GM18505 (cell line): ENCODE data around the gene SPPL2C.

Experiments
- ATAC-seq: cut with Tn5 transposase; IDR thresholded peaks from one replicate; pipeline ENCODE4 v1.9.1; 2021; ENCODE audit not compliant: unreplicated experiment
- POLR2A ChIP-seq: IDR thresholded peaks from 4 replicates; pipeline ENCODE4 v1.6.1; 2011; ENCODE audit warnings: borderline replicate concordance; ENCODE audit not compliant: insufficient read depth, insufficient read length; ENCODE audit errors: extremely low read depth

Gene SPPL2C

DNA sequence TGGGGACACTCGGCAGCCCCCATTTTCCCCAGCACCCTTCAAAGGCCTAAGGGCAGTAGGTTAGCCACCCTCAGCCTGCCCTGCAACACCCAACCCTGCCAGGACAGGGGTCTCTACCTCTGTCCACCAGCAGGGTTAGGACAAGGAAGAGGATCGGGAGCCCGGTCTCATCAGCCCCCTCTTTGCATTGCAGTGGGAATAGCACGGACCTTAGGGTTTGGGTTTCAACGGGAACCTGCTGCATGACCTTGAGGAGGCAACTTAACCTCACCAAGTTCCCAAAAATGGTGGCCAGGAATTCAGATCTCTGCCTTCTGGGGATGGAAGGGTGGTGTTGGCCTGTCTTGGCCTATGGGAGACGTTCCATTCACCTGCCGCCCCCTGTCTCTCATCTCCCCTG is 20.2 kb upstream of the SPPL2C start:
- ATAC-seq, result no peak

DNA sequence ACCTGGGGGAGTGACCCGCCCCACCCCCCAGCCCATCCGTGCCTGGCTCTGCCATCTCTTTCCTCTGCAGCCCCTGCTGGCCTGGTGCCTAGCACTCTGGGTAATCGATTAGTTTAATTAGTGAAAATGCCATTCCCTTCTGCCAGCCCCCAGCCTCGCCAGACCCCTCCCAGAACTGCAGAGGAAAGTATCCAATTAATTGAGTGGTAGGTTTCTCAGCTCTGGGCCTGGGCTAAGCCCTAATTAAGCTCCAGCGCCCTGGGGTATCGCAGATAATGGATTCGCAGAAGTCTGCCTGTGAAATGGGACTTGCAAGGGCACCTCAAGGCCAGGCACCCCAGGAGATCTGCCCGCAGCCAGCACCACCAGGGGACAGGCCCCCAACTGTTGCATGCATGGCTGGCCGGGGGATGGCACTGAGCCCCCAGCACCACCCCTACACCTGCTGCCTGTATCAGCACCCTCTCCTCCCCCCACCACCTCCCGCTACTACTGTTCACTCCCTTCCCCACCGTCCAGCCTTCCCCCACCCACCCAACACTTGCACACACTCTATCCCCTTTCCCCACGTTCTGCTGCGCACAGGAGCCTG is 19.7 kb upstream of the SPPL2C start:
- no peak for ATAC-seq
- TF ChIP-seq POLR2A, result no peak

More for the DNA sequence above, 20.2 kb upstream of the SPPL2C start:
- TF ChIP-seq POLR2A, result no peak

DNA sequence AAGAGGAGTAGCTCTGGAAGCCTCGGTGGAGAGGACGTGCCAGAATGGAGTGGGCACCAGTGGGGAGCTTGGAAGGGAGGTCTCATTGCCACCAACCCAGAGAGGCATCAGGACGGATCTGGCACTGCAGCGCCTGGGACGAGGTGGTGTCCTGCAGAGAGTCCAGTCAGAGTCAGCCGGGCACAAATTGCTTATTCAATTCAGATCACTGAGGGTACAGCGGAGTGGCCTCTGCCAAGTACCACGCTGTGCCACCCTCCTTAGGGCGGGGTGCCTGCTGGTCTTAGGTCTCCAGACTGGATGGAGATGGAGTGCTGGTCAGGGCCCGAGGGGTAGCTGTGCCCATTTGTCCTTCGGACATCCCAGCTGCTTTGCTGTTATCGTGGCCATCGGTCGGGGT is 18.9 kb upstream of the SPPL2C start:
- ATAC-seq, result no peak
- TF ChIP-seq POLR2A, result no peak

DNA sequence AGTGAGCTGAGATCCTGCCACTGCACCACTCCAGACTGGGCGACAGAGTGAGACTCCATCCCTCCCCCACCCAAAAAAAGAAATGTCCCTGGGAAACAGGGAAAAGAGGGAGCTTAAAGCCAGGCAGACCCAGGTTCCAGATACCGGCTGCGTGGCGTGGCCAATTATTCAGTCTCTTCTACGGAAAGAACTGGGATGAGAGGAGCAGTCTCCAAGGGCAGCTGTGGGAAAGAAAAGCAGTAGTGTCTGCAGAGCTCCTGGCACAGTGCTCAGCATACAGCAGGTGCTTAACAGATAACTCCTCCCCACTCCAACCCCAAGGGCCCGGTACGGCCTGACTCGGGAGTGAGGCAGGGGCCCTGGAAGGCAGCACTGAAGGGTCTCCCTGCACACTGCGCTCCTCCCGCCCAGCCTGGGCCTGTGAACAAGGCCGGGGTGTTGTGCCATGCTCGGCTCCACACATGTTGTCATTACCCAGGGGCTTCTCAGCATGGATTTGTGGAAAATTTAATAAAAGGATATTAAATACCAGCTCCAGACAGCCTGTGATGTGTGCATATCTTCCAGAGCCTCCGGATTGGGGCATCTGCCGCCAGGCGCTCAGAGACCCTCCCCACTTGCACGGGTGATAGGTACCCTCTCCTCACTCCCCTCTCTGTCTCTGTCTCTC is 17.6 kb upstream of the SPPL2C start:
- no peak for TF ChIP-seq POLR2A
- ATAC-seq, result no peak

DNA sequence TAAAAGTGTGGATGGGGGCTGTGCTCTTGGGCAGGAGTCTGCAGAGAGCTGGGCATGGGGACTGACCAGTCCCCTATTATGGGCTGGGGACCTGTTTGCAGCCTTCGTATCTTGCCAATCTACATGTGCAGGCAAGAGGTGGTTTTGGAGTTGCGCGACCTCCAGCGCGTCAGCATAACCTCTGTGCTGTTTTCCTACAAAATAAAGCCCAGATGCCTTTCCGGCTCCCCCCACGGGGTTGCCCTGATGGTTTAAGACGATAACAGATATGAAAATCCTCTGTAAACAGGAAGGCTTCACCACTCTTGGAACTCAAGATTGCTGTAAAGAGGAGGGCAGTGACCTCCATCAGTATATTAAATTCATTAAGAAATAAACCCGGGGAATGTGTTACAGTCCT is 16.5 kb upstream of the SPPL2C start:
- no peak for ATAC-seq
- TF ChIP-seq POLR2A, result no peak

DNA sequence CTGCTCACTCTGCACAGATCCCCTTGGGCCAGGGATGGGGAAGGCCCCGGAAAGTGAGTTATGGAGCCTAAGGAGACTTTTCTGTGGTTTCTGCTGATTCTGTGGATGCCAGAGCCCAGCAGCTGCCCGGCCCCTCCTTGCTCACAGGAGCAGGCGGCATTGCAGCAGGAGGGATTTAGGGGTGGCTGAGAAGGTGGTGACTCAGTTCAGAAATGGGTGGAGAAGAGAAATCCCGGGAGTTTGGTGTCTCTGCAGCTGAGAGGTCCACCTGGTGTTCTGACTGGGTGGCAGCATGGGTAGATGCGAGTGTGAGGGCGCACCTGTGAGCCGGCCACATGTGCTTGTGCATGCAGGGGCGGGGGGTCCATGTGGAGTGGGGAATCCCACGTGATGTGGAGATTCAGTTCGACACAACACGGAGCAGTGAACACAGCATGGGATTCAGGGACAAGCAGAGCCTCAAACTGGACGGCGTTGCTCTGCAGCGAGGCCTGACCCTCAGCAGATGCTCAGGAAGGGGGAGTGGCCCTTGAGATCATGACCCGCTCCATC is 16.0 kb upstream of the SPPL2C start:
- no peak for TF ChIP-seq POLR2A
- no peak for ATAC-seq

DNA sequence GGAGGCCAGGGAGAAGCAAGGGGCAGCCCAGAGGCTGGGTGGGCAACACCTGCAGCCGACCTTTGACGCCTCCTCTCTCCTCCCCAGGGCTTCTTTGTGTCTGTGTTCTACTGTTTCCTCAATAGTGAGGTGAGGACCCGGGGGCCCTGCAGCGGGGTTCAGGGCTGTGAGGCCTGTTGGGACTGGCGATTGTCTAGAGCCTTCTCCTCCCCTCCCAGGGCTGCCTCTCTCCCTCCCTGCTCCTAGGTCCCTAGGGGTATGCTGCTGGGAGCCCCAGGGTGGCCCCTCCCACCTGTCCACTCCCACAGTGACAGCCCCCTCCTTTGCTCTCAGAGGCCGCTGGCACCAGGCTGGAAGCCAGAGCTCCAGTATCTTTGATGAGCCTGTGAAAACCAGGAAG is 10.8 kb upstream of the SPPL2C start:
- no peak for TF ChIP-seq POLR2A
- no peak for ATAC-seq

DNA sequence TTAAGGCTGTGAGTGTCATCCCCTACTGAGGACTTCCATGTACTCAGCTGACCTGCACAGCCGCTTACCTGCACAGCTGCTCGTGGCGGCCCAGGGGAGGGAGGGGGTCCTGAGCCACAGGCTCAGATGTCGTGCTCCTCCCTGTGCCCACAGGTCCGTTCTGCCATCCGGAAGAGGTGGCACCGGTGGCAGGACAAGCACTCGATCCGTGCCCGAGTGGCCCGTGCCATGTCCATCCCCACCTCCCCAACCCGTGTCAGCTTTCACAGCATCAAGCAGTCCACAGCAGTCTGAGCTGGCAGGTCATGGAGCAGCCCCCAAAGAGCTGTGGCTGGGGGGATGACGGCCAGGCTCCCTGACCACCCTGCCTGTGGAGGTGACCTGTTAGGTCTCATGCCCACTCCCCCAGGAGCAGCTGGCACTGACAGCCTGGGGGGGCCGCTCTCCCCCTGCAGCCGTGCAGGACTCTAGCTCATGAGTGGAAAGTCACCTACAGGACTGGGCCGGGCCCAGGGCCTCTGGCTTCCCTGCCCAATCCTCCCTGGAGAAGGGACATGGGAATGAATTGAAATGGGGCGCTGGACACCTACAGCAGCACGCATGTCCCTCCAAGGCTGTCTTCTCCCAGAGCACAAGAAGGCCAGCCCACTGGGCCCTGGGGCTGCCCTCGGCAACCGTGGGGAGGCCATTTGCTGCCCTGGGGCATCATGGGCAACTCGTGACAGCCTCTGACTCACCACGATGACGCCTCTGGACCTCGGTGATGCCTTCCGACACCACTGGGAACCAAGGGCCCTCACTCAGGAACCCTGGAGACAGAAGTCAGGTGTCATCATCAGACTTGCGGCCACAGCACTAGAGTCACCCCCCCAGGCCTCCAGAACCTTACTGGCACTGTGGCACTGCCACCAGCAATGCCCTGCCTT is 9.9 kb upstream of the SPPL2C start:
- ATAC-seq, result no peak
- TF ChIP-seq POLR2A, result no peak

DNA sequence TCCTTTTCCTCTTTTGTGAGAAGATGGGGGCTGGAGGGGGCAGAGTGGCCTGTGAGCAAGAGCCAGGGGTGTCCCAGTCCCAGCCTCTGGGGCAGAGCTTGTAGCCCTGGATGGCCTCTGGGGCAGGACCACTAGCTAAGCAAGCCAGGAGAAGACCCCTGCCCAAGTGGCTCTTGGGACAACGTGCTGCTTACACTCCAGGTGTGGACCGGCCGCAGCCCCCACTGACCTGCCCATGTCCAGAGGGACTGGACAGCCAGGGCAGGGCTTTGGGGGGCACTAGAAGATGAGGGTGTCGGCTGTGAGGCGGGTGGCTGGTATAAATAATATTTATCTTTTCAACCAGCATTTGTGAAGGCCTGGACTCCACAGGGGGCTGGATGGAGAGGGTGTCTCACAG is 9.2 kb upstream of the SPPL2C start:
- ATAC-seq, result no peak
- no peak for TF ChIP-seq POLR2A

DNA sequence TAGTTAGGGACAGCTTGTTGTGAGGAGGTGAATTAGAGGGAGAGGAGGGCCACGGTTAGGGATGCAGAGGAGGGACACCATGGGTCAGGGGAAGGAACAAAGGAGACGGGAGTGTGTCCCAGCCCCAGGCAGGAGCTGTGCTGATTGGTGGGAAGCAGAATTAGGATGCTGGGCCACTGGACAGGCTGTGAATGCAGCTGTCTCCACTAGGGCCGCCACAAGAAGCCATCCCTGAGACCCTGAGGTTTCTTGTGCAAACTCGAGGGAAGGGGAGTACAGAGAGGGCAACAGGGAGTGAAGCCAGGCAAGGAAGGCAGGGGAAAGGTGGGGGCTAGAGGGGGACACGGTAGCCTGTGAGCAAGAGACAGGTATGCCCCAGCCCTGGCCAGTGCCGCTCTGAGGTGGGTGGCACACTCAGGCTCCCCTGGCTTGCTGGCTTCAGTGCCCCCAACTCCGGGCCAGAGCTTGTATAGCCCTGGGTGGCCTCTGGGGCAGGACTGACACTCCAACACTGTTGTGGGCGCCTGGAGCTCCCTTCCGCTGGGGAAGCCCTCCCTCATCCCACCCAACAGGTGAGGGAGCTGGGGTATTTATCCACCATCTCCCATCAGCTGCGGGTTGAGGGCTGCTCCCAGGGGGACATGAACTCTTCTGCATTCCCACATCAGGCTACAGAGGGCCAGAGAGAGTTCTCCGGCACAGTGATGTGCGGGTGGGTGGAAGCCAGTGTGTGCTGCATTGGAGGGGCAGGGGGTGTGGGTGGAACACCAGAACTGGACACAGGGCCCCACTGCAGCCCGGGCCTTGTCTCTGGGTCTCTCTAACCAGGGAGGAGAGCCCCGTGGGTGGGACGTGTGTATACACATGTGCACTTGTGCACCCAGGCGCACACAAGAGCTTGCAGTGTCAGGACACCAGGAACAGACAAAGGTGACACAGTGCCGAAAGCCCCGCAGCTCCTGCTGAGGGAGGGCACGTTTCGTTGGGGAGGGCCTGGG is 8.3 kb upstream of the SPPL2C start:
- ATAC-seq, result no peak

DNA sequence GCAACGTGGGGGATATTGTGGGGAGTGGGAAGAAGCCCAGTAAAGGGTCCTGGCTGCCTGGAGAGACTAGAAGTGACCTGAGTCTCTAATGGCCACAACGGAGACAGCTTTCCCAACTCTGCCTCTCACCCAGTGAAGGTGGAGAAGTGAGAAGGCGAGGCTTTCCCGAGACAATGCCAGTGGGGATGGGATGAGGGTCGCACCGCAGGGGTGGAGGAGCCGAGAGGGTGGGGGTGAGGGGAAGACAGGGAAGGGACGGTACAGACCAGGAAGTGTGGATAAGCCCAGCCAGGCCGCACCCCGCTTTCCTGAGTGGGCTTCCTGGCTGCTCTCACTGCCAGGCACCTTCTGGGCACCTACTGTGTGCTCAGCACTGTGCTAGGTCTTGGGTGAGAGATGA is 7.5 kb upstream of the SPPL2C start:
- ATAC-seq, result no peak
- no peak for TF ChIP-seq POLR2A

More for the DNA sequence above, 8.3 kb upstream of the SPPL2C start:
- TF ChIP-seq POLR2A, result no peak

DNA sequence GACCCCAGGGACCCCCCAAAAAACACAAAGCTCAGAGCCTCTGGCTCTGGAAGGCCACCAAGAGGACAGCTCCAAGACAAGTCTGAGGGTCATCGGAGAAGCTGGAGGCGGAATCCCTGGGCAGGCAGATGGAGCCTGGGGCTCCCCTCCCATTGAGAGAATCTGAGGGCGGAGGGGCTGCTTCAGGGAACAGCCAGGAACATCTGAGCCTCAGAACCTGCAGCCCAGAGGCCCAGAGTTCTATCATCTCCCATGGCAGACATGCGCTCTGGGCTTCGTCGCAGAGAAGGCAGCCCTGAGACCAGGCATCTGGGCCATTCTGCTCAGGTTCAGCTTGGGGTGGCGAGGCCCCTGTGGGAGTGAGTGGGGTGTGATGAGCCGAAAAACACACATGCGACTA is 7.1 kb upstream of the SPPL2C start:
- TF ChIP-seq POLR2A, result no peak
- no peak for ATAC-seq
